Stimulated activated CD8-positive, alpha-beta memory T cell treated with anti-CD3 and anti-CD28 coated beads, Interleukin-7, amount 100 ng/mL, for 24 hours (primary cell): Measurements from ENCODE around the gene CCDC51.

Source experiments
- DNase-seq: peaks from one replicate; pipeline ENCODE4 v3.0.0-alpha.2; 2020; ENCODE audit warnings: low read depth

CCDC51 gene

DNA sequence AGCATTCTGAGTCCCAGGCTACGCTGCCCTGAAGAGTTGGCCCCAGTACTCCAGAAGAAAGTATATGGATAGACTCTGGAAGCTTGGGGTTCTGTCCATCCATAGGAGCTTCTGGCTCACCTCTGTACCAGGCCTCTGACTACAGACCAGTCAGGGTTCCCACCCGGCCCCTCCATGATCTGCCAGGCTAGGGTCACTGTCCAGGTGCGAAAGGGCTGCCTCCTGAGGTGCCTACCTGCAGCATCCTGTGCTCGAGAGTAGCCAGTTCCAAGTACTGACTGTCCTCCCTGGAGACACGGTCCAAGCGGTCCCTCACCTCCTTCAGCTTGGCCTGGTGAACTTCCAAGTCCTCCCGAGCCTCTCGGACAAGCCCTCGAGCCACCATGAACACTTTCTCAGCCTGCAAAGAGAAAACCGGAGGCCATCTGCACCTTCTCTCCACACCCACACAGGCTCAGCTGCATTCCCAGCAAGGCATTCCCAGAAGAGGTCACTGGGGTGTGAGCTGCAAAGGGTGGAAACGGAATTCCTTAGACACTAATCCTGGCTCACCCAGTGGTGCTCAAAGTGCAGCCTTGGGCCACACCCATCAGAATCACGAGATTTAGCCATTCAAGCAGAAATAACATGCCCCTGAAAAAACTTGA lies 6.3 kb downstream of the CCDC51 start:
- no peak for DNase-seq

- no peak for DNase-seq
These were observed 7.2 kb downstream of the CCDC51 start for GRCh38 chr3:48432411-48433371.

DNA sequence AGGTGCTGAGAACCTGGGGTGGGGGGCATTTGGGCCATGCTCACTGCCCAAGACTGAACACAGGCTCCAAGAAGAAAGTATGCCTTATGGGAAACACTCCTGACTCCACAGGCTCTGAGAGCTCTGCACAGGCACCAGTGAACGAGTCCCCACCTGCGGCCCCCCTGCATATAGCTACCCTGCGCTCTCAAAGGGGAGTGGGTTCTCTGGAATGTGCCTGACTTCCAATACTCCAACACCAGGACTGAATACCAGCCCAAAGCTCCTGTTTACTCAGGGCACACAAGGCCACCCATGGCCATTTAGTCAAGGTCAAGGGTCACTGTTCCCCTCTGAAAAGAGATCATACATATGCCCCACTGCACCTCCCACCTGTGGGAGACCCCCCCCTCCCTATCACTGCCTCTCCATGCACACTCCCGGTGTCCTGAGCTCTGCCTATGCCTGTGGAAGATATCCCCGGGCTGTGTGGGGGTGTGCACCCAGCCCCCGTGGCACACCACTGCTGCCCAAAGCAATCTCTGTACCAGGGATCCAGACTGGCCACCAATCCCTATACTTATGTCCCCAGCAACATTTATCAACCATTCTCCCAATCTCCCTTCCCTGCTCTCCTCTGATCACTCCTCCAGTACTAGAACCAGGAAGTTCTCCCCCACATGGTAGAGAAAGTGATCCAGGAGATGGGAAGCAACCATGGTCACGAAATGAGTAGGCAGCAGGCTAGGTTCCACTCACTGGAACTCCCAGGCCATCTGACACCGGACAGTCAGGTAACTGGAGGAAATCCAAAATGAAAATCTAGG lies 8.5 kb downstream of the CCDC51 start:
- no peak for DNase-seq

GRCh38 chr3:48430708-48431101 lies 9.2 kb downstream of the CCDC51 start:
- DNase-seq, result no peak

DNA sequence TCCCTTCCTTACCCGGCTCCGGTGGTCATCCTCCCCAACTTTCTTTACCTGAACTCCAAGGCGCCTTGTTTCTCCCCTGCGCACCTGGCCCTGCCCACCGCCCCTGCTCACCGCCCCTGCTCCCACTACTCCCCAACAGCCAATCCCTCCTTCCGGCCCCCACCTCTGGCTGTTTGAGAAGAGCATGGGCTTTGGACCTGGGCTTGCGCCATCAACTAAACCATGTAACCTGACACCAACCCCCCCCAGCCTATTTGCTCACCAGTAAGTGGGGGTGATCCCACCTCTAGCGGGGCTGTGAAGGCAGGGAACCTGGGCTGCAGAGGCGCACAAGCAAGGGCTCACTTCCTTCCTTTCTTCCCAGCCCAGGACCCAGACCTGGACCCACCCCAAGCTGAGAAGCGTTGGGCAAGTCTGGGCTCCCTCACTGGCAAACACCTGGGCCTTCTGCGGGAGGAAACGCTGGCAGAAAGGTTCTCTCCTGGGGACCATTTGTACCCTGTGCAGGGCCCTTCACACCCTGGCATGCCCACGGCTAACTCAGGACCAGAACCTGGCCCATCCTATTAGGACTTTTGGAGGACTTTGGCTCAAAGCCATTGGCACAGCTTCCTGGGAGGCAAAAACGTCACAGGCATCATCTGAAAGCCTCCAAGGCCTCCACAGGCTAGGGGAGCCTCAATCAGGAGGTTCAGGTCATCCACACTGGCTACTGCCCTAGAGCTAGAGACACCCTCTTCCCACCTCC lies 9.8 kb downstream of the CCDC51 start, which contains the start of gene PLXNB1:
Gene PLXNB1, minus strand, starts transcription at position 127 of the 748 bp plus-strand sequence. CDS start 5,475 bp downstream, outside the sequence.
- no peak for DNase-seq

DNA sequence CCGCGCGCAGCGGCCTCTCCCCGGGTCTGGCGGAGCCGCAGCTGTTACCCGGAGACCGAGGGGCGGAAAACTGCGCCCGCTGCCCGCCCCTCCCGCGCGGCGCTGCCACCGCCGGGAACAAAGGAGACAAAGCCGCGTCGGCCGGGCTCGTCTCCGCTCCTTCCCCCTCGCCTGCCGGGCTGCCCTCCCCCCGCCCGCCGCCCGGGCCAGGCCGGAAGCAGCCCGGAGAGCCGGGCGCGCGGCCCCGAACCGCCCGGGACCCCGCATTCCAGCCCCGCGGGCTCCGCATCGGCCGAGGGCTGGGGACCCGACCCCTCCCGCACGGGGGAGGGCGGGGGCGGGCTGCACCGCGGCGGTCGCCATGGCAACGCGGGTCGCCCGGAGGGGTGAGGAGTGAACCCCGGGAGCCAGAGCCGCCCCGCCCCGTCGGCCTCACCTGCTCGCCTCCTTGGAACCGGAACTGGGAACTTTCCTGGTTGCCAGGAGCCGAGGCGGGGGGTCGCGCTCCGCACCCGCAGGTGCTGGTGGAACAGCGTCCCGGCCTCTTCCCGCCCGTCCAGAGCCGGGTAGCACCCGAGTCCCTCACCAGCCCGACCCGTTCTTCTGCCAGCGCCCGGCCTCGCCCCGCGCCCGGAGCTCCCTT lies 10.5 kb downstream of the CCDC51 start:
- DNase-seq, result peak; percentile 20

GRCh38 chr3:48428572-48429316 lies 11.2 kb downstream of the CCDC51 start:
- no peak for DNase-seq

GRCh38 chr3:48428088-48428571 lies 11.8 kb downstream of the CCDC51 start:
- DNase-seq, result no peak

- no peak for DNase-seq
These were observed 12.3 kb downstream of the CCDC51 start for GRCh38 chr3:48427630-48427962.

GRCh38 chr3:48426944-48427629 lies 12.8 kb downstream of the CCDC51 start:
- no peak for DNase-seq

GRCh38 chr3:48426401-48426909 lies 13.5 kb downstream of the CCDC51 start:
- DNase-seq, result no peak

GRCh38 chr3:48425281-48425812 lies 14.6 kb downstream of the CCDC51 start:
- DNase-seq, result no peak

DNA sequence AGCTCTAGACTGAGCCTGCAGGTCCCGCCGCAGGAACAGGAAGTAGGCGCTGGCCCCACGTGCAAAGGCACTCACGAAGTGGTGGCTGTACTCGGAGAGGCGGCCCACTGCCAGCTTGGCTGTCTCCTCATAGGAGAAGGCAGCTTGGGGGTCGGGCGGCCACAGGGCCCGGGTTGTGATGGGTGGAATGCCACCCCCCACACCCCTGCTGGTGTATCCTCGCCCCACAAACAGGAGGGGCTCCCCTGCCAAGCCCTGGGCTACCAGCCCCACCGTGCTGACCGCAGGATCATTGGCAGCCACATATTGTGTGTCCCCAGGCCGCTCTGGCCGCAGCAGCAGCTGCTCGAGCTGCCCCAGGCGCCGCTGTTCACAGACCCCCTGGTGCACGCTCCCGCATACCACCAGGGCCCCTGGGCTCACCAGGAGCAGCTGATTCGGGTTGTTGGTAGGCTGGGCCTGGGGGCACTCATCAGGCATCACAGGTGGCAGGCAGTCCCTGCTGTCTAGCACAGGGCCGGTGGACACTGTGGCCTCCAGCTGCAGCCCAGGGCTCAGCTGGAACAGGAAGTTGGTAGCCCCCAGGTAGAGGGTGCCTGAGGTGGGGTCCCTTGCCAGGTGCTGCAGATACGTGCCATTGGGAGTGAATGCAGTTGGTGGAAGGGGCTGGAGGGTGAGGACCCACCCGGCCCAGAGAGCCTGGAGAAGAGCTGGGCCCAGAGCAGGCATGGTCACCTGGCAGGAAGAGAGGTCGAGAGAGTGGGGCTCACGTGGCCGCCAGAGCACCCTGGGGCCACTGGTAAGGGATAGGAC lies 15.8 kb downstream of the CCDC51 start:
- DNase-seq, result no peak

- no peak for DNase-seq
These were observed 16.6 kb downstream of the CCDC51 start for GRCh38 chr3:48423241-48423882.

DNA sequence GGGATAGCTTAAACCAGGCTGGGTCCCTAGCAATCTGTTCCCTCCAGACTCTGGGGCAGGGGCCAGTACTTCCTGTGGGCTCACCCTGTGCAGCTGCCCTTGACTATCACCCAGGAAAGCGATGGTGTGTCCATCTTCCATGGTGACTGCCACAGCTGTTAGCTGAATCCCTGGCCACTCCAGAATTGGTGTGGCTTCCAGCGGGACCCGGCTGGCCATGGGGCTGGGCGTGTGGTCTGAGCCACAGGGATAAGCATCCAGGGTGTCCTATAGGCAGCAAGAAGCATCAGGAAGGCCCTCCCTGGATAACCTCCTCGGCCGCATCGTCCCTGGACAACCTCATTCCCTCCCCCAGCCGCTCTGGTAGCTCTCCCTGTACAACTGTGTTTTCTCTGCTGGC lies 17.2 kb downstream of the CCDC51 start:
- DNase-seq, result no peak

GRCh38 chr3:48422272-48422671 lies 17.6 kb downstream of the CCDC51 start:
- DNase-seq, result no peak

- no peak for DNase-seq
These were observed 19.4 kb downstream of the CCDC51 start for GRCh38 chr3:48420561-48420960.

- no peak for DNase-seq
These were observed 20.3 kb downstream of the CCDC51 start for GRCh38 chr3:48419597-48419996.
